ENCODE data around the gene ATXN7L1. TPM values are rescaled to one million over a fixed set of nuclear protein-coding genes. Genes with fewer than 3 reads are reported as not detected.

Gene ATXN7L1
- total and polyA plus RNA-seq, 4 donors = 4.2 to 22.5 (median 8.5) TPM

- H3K4me3 ChIP-seq = no peak overlapping the region
- TF ChIP-seq CTCF (IDR thresholded peaks at IDR 0.05; ENCODE audit: control extremely low read depth, extremely low read depth) = no peak
- H3K27me3 ChIP-seq (ENCODE audit: control insufficient read depth in 3 of 3, insufficient read depth in 3 of 3, low read length in 2 of 3) = no peaks in the 10 kb centered on the region
- no peaks in the 10 kb centered on the region for H3K36me3 ChIP-seq (ENCODE audit: control insufficient read depth in 4 of 4, insufficient read depth in 4 of 4, low read length in 4 of 4)
- H3K4me1 ChIP-seq (ENCODE audit: control insufficient read depth in 5 of 5, insufficient read depth in 5 of 5, low read length in 5 of 5) = no peaks in the 10 kb centered on the region
- H3K9ac ChIP-seq (ENCODE audit: insufficient read depth in 1 of 2, low read length in 2 of 2) = no peak overlapping the region
- H3K27ac ChIP-seq (ENCODE audit: low read depth in 1 of 2, low read length in 1 of 2) = no peak overlapping the region
- H3K9me3 ChIP-seq (ENCODE audit: control insufficient read depth in 4 of 4, insufficient read depth in 3 of 4, low read length in 3 of 4) = no peaks in the 10 kb centered on the region
- WGBS, 2 donors = 89 to 92% methylated on average over 6 of the region's 6 CpGs
- ATAC-seq (ENCODE audit: insufficient read depth, low FRiP score) = no peak
- DNase-seq = no peak
Observed at GRCh38 chr7:105815576-105815975, 60.8 kb downstream of the ATXN7L1 start.

GRCh38 chr7:105814481-105814880, 61.9 kb downstream of the ATXN7L1 start:
- no peak overlapping the region for H3K4me3 ChIP-seq
- H3K27ac ChIP-seq (ENCODE audit: low read depth in 1 of 2, low read length in 1 of 2) = no peak overlapping the region
- H3K36me3 ChIP-seq (ENCODE audit: control insufficient read depth in 4 of 4, insufficient read depth in 4 of 4, low read length in 4 of 4) = no peaks in the 10 kb centered on the region
- no peak for TF ChIP-seq CTCF (IDR thresholded peaks at IDR 0.05; ENCODE audit: control extremely low read depth, extremely low read depth)
- H3K9ac ChIP-seq (ENCODE audit: insufficient read depth in 1 of 2, low read length in 2 of 2) = no peak overlapping the region
- no peak for ATAC-seq (ENCODE audit: insufficient read depth, low FRiP score)
- no peaks in the 10 kb centered on the region for H3K4me1 ChIP-seq (ENCODE audit: control insufficient read depth in 5 of 5, insufficient read depth in 5 of 5, low read length in 5 of 5)
- DNase-seq = no peak
- no peaks in the 10 kb centered on the region for H3K9me3 ChIP-seq (ENCODE audit: control insufficient read depth in 4 of 4, insufficient read depth in 3 of 4, low read length in 3 of 4)
- H3K27me3 ChIP-seq (ENCODE audit: control insufficient read depth in 3 of 3, insufficient read depth in 3 of 3, low read length in 2 of 3) = no peaks in the 10 kb centered on the region

- Histone ChIP-seq H3K9ac (ENCODE audit: insufficient read depth in 1 of 2, low read length in 2 of 2) (no peak overlapping the region), H3K4me3 (no peak overlapping the region), H3K9me3 (ENCODE audit: control insufficient read depth in 4 of 4, insufficient read depth in 3 of 4, low read length in 3 of 4) (no peaks in the 10 kb centered on the region), H3K4me1 (ENCODE audit: control insufficient read depth in 5 of 5, insufficient read depth in 5 of 5, low read length in 5 of 5) (peaks cover 0 to 1% (median 0%) of the 10 kb centered on the region in 5 donors), H3K27me3 (ENCODE audit: control insufficient read depth in 3 of 3, insufficient read depth in 3 of 3, low read length in 2 of 3) (no peaks in the 10 kb centered on the region), H3K27ac (ENCODE audit: low read depth in 1 of 2, low read length in 1 of 2) (no peak overlapping the region), H3K36me3 (ENCODE audit: control insufficient read depth in 4 of 4, insufficient read depth in 4 of 4, low read length in 4 of 4) (no peaks in the 10 kb centered on the region)
- ATAC-seq (ENCODE audit: insufficient read depth, low FRiP score) = no peak
- no peak for TF ChIP-seq CTCF (IDR thresholded peaks at IDR 0.05; ENCODE audit: control extremely low read depth, extremely low read depth)
- no peak for DNase-seq
- 91 to 97% methylated on average over 6 of the region's 6 CpGs for WGBS, 2 donors
Observed at GRCh38 chr7:105811189-105811847, 65.1 kb downstream of the ATXN7L1 start.

GRCh38 chr7:105810556-105810955, 65.8 kb downstream of the ATXN7L1 start:
- Histone ChIP-seq H3K36me3 (ENCODE audit: control insufficient read depth in 4 of 4, insufficient read depth in 4 of 4, low read length in 4 of 4) (no peaks in the 10 kb centered on the region), H3K27me3 (ENCODE audit: control insufficient read depth in 3 of 3, insufficient read depth in 3 of 3, low read length in 2 of 3) (no peaks in the 10 kb centered on the region), H3K4me1 (ENCODE audit: control insufficient read depth in 5 of 5, insufficient read depth in 5 of 5, low read length in 5 of 5) (peaks cover 0 to 2% (median 0%) of the 10 kb centered on the region in 5 donors), H3K27ac (ENCODE audit: low read depth in 1 of 2, low read length in 1 of 2) (no peak overlapping the region), H3K9ac (ENCODE audit: insufficient read depth in 1 of 2, low read length in 2 of 2) (no peak overlapping the region), H3K9me3 (ENCODE audit: control insufficient read depth in 4 of 4, insufficient read depth in 3 of 4, low read length in 3 of 4) (no peaks in the 10 kb centered on the region), H3K4me3 (no peak overlapping the region)
- ATAC-seq (ENCODE audit: insufficient read depth, low FRiP score) = no peak
- 96 to 97% methylated on average over 8 of the region's 8 CpGs for WGBS, 2 donors
- no peak for TF ChIP-seq CTCF (IDR thresholded peaks at IDR 0.05; ENCODE audit: control extremely low read depth, extremely low read depth)
- DNase-seq = no peak

Measured in lung (tissue), 12 donors.